B cell (primary cell): ENCODE measurements around the gene MAFF. TPM values are rescaled to one million over a fixed set of nuclear protein-coding genes. Genes with fewer than 3 reads are reported as not detected.

Experiments
- ATAC-seq: fragments of 200-7000 bp; cut with Tn5 transposase; one replicate; pipeline ENCODE4 v1.10.0; 2021; ENCODE audit warnings: low read depth, mild to moderate bottlenecking, moderate number of reproducible peaks, moderate library complexity
- CTCF ChIA-PET: fragments of 350-600 bp; sonication (Branson Sonifier 250); formaldehyde crosslinking; loops from one replicate; lab custom pipeline; 2021; ENCODE audit warnings: antibody characterized with exemption, inconsistent platforms; lab: Charles Lee
- POLR2A ChIA-PET: fragments of 350-600 bp; sonication (Branson Sonifier 250); formaldehyde crosslinking; loops from one replicate; lab custom pipeline; 2021; ENCODE audit warnings: antibody characterized with exemption; lab: Charles Lee
- DNase-seq: peaks from one replicate; pipeline ENCODE4 v3.0.0; 2013
- H2AFZ ChIP-seq: 2 replicates; pipeline ENCODE4 v1.6.1; 2012; ENCODE audit warnings: mild to moderate bottlenecking, low read depth, low read length; ENCODE audit not compliant: insufficient read depth, poor library complexity, severe bottlenecking
- H3K27ac ChIP-seq, 2 donors: 1 replicate in 1 of 2; 2 replicates in 1 of 2; pipeline ENCODE4 v1.5.1; 2012 to 2013; ENCODE audit warnings: low read length in 2 of 2, mild to moderate bottlenecking in 2 of 2, moderate library complexity in 1 of 2
- H3K27me3 ChIP-seq, 4 experiments: fragments of 200-600 bp in 1 of 4; sonication (generic) in 1 of 4; replicated peaks in 1 of 4; 1 replicate in 2 of 4; 2 replicates in 2 of 4; pipeline versions ENCODE4 v1.6.1 to v1.7.0; 2013 to 2016; ENCODE audit warnings: low read length in 3 of 4, mild to moderate bottlenecking in 2 of 4, mixed read lengths in 1 of 4, moderate library complexity in 1 of 4; ENCODE audit not compliant: insufficient read depth in 4 of 4, control insufficient read depth in 3 of 4; ENCODE audit errors: control extremely low read depth in 1 of 4
- H3K36me3 ChIP-seq, 2 experiments: replicated peaks in 1 of 2; 1 replicate in 1 of 2; 2 replicates in 1 of 2; pipeline versions ENCODE4 v1.6.1 to v1.7.1; 2013; ENCODE audit warnings: low read length in 1 of 2; ENCODE audit not compliant: insufficient read depth in 2 of 2, control insufficient read depth in 1 of 2; ENCODE audit errors: control extremely low read depth in 1 of 2, extremely low read depth in 1 of 2
- H3K4me1 ChIP-seq, 2 donors: fragments of 200-600 bp in 1 of 2; sonication (generic) in 1 of 2; 1 replicate in 1 of 2; 2 replicates in 1 of 2; pipeline versions ENCODE4 v1.5.1 to v1.6.1; 2013 to 2017; ENCODE audit warnings: low read length in 2 of 2; ENCODE audit not compliant: control insufficient read depth in 2 of 2, insufficient read depth in 2 of 2
- H3K4me2 ChIP-seq: replicated peaks from 2 replicates; pipeline ENCODE3; 2012; ENCODE audit warnings: mild to moderate bottlenecking, low read depth, low read length; ENCODE audit not compliant: poor library complexity, severe bottlenecking
- H3K4me3 ChIP-seq, 5 experiments: fragments of 200-600 bp in 1 of 5; sonication (generic) in 1 of 5; 1 replicate in 3 of 5; 2 replicates in 2 of 5; pipeline versions ENCODE4 v1.5.1 to v1.7.0; 2011 to 2016; ENCODE audit warnings: low read length in 4 of 5, mild to moderate bottlenecking in 4 of 5, low read depth in 2 of 5, control low read depth in 1 of 5, moderate library complexity in 1 of 5; ENCODE audit not compliant: insufficient read depth in 1 of 5; ENCODE audit errors: control extremely low read depth in 1 of 5, extremely low read depth in 1 of 5
- H3K79me2 ChIP-seq: fragments of 200-600 bp; sonication (generic); one replicate; pipeline ENCODE4 v1.6.0; 2016; ENCODE audit warnings: low read length; ENCODE audit not compliant: control insufficient read depth, insufficient read depth
- H3K9ac ChIP-seq: fragments of 200-600 bp; sonication (generic); 2 replicates; pipeline ENCODE4 v1.6.1; 2017; ENCODE audit warnings: mild to moderate bottlenecking, low read length, moderate library complexity
- H3K9me3 ChIP-seq, 3 donors: one replicate each; pipeline versions ENCODE4 v1.6.1 to v1.7.1; 2013; ENCODE audit warnings: low read length in 2 of 3; ENCODE audit not compliant: control insufficient read depth in 2 of 3, insufficient read depth in 1 of 3; ENCODE audit errors: control extremely low read depth in 1 of 3
- H4K20me1 ChIP-seq: 2 replicates; pipeline ENCODE4 v1.6.0; 2012; ENCODE audit warnings: mild to moderate bottlenecking, low read length; ENCODE audit not compliant: insufficient read depth, control insufficient read depth, poor library complexity, severe bottlenecking
- H3K27ac Mint-ChIP-seq: one replicate; pipeline ENCODE4 v1.8.0; 2021; ENCODE audit warnings: mixed read lengths
- H3K27me3 Mint-ChIP-seq: one replicate; pipeline ENCODE4 v1.8.0; 2021; ENCODE audit warnings: mixed read lengths
- H3K4me1 Mint-ChIP-seq: one replicate; pipeline ENCODE4 v1.8.0; 2021; ENCODE audit warnings: mixed read lengths
- H3K4me3 Mint-ChIP-seq: one replicate; pipeline ENCODE4 v1.8.0; 2021; ENCODE audit warnings: mixed read lengths
- H3K9me3 Mint-ChIP-seq: one replicate; pipeline ENCODE4 v1.8.0; 2022; ENCODE audit warnings: mixed read lengths; ENCODE audit not compliant: insufficient read depth
- CTCF ChIP-seq: fragments of 200-600 bp; IDR thresholded peaks from one replicate; pipeline ENCODE4 v1.8.0; 2022; ENCODE audit warnings: antibody characterized with exemption, mild to moderate bottlenecking
- EZH2 ChIP-seq: IDR thresholded peaks from 2 replicates; pipeline ENCODE4 v1.6.1; 2012; ENCODE audit warnings: borderline replicate concordance, low read depth, mild to moderate bottlenecking, moderate library complexity, low read length; ENCODE audit not compliant: insufficient read depth, poor library complexity, severe bottlenecking
- WGBS: methylation state at CpG from one replicate; pipeline ENCODE4 v1.1.5; 2013; ENCODE audit warnings: missing lambda C conversion rate; ENCODE audit not compliant: insufficient coverage; 5-methylcytosine and 5-hydroxymethylcytosine counted together
- intact Hi-C: fragments of 100-400 bp; cut with micrococcal nuclease; formaldehyde crosslinking; loops from one replicate; pipeline ENCODE4 v1.10.0; 2022
- polyA plus RNA-seq: library from polyadenylated mRNA; depleted of rRNA; stranded (reverse); fragments of >200 nt; gene quantifications from 2 replicates; pipeline ENCODE4 v1.2.3, GENCODE V29; 2012
- total RNA-seq, 2 donors: library from RNA; stranded (reverse); fragments of 120-200 nt in 1 of 2; gene quantifications; 1 replicate in 1 of 2; 2 replicates in 1 of 2; pipeline versions ENCODE4 v1.2.3 to v1.2.4, GENCODE V29; 2013 to 2022

The MAFF gene
- total and polyA plus RNA-seq, 2 donors (not counting 1 experiment from before 2014, with no cell fraction given), result 5.3 to 18.0 TPM

GRCh38 chr22:38212442-38212841, 10.6 kb downstream of the MAFF start:
- TF ChIP-seq CTCF (no peak), EZH2 (no peak)
- ChIA-PET POLR2A (interaction anchor here (0.6 kb wide), 1 partner anchor 253 kb away, joined by 3 read pairs; no protein-coding TSS in a partner anchor), CTCF (interaction anchor here (0.7 kb wide), 1 partner anchor 139 kb away, joined by 3 read pairs; no protein-coding TSS in a partner anchor)
- Histone ChIP-seq H3K9me3 (peaks cover 0 to 11% (median 0%) of the 10 kb centered on the region in 3 donors), H3K4me1 (peaks cover 5 to 18% of the 10 kb centered on the region in 2 donors), H3K36me3 (no peaks in the 10 kb centered on the region), H4K20me1 (no peaks in the 10 kb centered on the region), H3K4me3 (no peak overlapping the region), H3K9ac (no peak overlapping the region), H3K4me2 (no peak overlapping the region), H2AFZ (no peak overlapping the region), H3K27me3 (no peaks in the 10 kb centered on the region), H3K79me2 (no peaks in the 10 kb centered on the region), H3K27ac (no peak overlapping the region)
- WGBS, result 100% methylated on average over 1 of the region's 2 CpGs
- intact Hi-C loops, result no loop called here
- DNase-seq, result no peak
- Mint-ChIP-seq H3K27me3 (no peaks in the 10 kb centered on the region), H3K4me3 (no peak overlapping the region), H3K27ac (no peak overlapping the region), H3K4me1 (peaks cover 19% of the 10 kb centered on the region), H3K9me3 (no peaks in the 10 kb centered on the region)
- no peak for ATAC-seq

GRCh38 chr22:38213319-38213989, 11.7 kb downstream of the MAFF start:
- Histone ChIP-seq H3K4me2 (peak overlapping the region; percentile 77), H2AFZ (no peak overlapping the region), H3K79me2 (no peaks in the 10 kb centered on the region), H3K4me1 (peaks cover 5 to 18% of the 10 kb centered on the region in 2 donors), H3K9ac (no peak overlapping the region), H3K36me3 (no peaks in the 10 kb centered on the region), H3K4me3 (no peak overlapping the region), H3K27me3 (no peaks in the 10 kb centered on the region), H3K27ac (no peak overlapping the region), H3K9me3 (peaks cover 0 to 11% (median 0%) of the 10 kb centered on the region in 3 donors), H4K20me1 (no peaks in the 10 kb centered on the region)
- TF ChIP-seq CTCF (no peak), EZH2 (no peak)
- H3K4me3 Mint-ChIP-seq, result peak overlapping the region; percentile 21
- H3K9me3 Mint-ChIP-seq, result no peaks in the 10 kb centered on the region
- peak overlapping the region; percentile 32 for H3K27ac Mint-ChIP-seq
- CTCF ChIA-PET, result interaction anchor here (1.4 to 1.8 kb wide), 2 partner anchors 9 to 23 kb away, joined by 3 to 6 read pairs; no protein-coding TSS in a partner anchor
- 84% methylated on average over 4 of the region's 6 CpGs for WGBS
- intact Hi-C loops, result no loop called here
- H3K27me3 Mint-ChIP-seq, result no peaks in the 10 kb centered on the region
- POLR2A ChIA-PET, result no interaction called here
- DNase-seq (no peak), ATAC-seq (no peak)
- H3K4me1 Mint-ChIP-seq, result peaks cover 19% of the 10 kb centered on the region
